DMS79 treated with DMSO at 0.1 percent for 48 hours (cell line): ENCODE measurements around the gene PODNL1.
"Not testable (repeated sequence)": the region's sequence is repeated elsewhere in the genome, so short reads cannot be mapped to it uniquely, and the experiment has no call there.

ENCODE experiments used
- DNase-seq: peaks from one replicate; lab custom pipeline; 2025; lab: John Stamatoyannopoulos, UW

PODNL1 gene

DNA sequence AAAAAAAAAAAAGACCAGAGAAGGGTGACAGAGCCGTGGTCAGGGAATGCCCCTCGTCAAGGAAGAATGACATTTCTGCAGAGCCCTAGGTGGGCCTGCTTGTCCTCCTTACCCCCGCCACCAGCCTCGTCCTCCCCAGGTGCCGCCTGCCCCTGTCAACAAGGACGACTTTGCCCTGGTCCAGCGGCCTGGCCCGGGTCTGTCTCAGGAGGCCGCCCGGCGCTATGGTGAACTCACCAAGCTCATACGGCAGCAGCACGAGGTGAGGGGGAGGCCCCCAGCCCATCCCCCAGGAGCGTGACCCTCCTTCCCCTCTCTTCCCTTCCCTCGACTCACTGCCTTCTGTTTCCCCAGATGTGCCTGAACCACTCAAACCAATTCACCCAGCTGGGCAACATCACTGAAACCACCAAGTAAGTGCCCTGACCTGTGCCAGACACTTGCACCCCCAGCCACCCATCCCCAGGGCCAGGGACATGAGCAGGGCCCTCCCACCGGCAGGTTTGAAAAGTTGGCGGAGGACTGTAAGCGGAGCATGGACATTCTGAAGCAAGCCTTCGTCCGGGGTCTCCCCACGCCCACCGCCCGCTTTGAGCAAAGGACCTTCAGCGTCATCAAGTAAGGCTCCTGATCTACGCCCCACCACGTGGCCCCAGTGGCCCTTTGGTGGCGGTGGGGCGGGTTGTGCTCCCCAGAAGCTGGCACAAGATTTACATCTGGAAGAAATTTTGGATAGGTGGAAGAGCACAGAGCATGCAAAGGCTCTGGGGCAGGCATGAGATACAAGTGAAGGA is 14.8 kb downstream of the PODNL1 start:
- no peak for DNase-seq

DNA sequence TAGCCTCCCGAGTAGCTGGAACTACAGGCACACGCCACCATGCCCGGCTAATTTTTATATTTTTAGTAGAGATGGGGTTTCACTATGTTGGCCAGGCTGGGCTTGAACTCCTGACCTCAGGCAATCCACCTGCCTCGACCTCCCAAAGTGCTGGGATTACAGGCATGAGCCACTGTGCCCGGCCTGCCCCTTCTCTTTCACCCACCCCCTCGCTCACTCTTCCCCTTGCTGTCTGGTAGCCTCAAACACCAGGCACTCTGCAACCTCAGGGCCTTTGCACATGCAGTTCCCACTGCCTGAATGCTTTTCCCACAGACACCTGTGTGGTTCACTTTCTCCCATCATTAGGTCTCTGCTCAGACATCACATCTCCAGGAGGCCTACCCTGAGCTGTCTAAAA is 16.1 kb downstream of the PODNL1 start:
- not testable (repeated sequence) for DNase-seq

DNA sequence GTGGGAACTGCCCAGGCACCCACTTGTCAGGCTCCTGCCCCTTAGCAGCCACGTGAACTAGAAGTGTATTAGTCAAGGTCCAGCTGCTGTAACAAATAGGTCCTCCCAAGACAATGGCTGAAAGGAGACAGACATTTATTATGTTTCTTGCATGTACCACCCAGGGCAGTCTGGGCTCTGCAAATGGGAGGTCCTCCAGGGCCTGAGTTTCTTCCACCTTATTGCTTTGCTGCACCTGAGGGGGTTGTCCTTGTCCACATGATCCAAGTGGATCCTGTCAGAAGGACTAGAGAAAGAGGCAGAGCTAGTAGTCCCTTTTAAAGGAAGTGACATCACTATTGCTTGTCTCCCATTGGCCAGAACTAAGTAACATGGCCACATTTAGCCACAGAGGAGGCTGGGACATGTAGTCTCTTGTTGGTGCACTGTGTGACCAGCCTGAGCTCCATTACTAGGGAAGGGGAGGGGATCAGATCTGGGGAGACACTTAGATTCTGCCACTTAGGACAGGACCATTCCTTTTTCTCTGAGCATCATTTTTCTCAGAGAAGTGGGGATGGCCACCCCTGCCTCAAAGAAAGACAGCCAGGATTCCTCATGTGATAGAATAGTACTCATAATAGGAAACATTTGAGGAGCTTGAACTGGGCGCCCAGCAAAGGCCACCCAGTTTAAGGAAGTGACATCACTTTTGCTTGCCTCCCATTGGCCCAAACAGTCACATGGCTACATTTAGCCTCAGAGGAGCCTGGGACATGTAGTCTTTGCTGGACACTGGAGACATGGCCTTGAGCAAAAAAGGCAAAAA is 17.1 kb downstream of the PODNL1 start:
- DNase-seq: no peak

DNA sequence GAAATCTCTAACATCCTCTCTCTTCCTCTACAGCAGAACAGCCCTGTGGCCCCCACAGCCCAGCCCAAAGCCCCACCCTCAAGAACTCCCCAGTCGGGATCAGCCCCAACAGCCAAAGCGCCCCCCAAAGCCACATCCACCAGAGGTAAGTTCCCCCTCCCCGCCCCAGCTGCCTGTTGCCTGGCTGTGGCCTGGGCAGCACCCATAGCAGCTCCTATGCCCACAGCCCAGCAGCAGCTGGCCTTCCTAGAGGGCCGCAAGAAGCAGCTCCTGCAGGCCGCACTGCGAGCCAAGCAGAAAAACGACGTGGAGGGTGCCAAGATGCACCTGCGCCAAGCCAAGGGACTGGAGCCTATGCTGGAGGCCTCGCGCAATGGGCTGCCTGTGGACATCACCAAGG is 17.7 kb downstream of the PODNL1 start:
- DNase-seq: no peak

DNA sequence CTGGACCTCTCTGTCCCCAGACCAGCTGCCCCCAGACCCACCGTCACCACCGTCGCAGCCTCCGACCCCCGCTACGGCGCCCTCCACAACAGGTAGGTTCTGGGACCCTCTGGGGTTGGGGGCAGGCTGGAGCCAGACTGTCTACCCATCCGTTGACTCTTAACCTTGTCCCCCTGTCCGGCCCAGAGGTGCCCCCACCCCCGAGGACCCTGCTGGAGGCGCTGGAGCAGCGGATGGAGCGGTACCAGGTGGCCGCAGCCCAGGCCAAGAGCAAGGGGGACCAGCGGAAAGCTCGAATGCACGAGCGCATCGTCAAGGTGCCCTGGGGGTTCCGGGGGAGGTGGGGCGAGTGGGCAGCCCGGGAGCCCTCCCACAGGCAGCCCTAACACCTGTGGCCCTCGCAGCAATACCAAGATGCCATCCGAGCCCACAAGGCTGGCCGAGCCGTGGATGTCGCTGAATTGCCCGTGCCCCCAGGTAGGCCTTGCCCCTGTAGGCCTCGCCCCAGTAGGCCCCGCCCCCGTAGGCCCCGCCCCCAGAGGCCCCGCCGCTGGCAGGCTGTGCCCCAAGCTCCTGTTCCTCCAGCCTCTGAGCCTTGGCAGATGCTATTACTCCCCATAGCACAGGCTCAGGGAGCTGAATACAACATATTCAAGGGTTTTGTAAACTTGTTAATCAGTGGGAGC is 19.3 kb downstream of the PODNL1 start:
- no peak for DNase-seq

DNA sequence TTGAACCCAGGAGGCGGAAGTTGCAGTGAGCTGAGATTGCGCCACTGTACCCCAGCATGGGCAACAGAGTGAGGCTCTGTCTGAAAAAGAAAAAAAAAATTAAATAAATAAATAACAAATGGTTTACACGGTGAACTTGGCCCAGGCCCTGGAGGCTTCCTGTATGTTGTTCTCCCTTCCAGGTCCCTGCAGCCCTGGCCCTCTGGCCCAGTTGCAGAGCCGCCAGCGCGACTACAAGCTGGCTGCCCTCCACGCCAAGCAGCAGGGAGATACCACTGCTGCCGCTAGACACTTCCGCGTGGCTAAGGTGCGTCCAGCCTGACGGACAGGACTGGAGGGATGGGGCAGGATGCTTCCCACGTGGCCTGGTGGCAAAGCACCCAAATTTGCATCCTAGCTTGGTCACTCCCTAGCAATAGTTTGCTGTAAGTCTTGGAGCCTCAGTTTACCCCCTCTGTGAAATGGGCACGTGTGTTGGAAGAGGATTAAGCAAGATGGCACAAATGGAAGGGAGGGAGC is 20.3 kb downstream of the PODNL1 start:
- DNase-seq: no peak

DNA sequence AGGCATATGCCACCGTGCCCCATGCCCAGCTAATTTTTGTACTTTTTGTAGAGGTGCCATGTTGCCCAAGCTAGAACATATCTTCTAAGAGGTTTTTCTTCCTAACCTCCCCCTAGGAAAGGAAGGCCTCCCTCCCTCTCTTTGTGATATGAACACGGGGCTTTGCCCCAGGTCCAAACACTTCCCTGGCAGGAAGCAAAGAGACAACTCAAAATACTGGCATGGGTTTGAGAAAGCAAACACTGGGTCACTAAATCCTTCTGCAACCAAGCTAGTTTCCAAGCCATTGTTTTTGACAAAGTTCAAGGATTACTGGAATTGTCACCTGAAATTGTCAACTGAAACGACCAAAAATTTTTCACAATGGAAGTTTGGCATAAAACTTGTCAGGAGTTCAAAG is 23.4 kb downstream of the PODNL1 start:
- DNase-seq: no peak

DNA sequence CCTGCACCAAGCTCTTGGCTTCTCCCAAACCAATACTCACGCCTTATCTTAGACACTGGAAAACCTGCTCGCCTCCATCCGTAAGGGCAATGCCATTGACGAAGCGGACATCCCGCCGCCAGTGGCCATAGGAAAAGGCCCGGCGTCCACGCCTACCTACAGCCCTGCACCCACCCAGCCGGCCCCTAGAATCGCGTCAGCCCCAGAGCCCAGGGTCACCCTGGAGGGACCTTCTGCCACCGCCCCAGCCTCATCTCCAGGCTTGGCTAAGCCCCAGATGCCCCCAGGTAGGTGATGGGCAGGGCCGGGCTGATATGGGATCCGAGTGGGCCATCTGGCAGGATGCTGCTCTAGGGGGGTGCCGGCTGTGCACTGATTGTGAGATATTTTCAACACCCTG is 24.9 kb downstream of the PODNL1 start:
- DNase-seq: no peak

DNA sequence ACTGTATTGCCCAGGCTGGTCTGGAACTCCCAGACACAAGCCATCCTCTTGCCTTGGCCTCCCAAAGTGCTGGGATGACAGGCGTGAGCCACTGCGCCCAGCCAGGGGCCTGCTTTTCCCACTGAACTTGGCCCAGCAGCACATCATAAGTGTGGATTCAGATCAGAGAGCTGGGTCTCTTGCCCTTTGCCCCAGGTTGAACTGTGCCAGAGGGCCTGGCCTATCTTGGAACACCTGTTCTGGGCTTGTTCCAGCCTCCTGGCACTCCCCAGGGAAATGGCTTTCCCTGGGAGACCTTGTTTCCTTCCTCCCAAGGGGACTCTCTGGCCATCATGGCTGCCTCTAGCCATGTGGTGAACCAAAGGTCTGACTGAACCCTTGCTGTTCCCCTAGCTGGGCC is 28.8 kb downstream of the PODNL1 start:
- DNase-seq: no peak

DNA sequence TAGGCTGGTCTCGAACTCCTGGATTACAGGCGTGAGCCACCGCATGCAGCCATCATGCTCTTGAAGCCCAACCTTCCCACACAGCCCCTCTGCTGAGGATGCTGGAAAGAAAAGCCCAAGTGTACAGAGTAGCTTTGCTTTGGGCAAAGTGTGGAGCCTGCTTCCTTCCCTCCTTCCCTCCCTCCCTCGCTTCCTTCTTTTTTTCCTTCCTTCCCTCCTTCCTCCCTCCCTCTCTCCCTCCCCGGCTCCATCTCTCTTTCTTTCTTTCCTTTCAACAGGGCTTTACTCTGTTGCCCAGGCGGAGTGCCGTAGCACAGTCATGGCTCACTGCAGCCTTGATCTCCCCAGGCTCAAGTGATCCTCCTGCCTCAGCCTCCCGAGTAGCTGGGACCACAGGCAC is 29.5 kb downstream of the PODNL1 start:
- DNase-seq: no peak

DNA sequence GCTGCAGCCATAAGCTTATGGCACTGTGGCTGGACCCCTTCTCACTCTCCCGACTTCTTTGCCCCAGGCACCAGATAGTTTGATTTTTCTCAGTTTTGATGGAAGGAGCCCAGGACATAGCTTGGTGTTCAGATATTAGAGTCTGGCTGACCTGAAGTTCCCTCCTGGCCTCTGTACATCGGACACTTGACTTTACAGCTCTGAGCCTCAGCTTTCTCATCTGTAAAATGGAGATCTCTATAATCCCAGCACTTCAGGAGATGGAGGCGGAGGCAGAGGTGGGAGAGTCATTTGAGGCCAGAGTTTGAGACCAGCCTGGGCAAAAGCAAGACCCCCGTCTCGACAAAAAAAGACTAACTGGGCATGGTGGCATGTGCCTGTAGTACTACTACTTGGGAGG is 31.3 kb downstream of the PODNL1 start:
- DNase-seq: no peak

DNA sequence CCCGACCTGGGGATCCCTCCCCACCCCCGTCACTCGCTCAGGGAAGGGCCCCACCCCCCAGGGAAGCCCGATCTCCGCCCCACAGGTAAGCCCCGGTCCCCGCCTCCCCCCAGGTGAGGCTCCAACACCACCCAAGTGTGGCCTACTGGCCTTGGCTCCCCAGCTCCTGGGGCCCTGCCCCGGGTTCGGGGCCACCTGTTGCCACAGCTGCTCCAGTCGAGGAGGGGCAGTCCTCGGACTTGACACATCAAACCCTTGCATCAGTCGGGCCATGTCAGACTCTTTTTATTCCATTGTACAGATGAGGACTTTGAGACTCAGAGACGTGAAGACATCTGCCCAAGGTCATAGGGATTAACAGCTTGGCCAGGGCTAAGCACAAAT is 31.7 kb downstream of the PODNL1 start:
- DNase-seq: no peak

DNA sequence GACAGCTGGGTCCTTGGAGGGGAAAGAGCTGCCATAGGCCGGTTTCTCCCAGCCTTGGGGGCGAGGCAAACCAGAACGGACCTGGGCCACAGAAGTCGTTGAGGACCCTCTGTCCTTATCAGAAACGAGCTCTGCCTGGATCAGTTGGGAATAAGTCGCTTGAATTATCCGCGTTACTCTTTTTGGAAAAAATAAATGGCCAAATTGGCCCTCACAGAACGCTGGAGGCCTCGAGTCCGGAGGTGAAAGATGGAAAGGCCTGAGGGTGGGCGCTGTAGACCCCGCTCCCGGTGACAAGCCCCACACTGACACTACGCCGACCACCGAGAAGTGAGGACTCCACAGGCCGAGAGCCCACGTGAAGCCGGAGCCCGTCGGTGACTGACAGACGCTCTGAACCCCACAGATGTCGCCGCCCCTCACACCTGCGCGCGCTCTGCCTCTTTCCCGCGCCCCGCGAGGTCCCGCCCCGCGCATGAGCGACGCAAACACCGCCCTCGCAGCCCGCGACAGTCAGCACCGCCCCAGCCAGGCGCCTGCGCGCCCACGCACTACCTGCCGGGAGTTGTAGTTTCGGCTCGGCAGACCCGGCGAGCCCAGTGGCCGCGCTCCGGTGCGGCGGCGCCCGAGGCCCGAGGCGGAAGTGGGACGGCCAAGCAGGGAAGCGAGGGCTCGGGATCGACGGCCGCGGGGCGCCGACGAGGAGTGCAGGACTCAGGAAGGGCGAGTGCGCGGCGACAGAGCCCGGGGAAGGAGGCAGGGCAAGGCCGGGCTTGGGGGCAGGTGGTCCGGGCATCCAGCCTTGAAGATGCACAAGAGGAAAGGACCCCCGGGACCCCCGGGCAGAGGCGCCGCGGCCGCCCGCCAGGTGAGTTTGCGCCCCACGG is 32.3 kb downstream of the PODNL1 start, which contains the start of the genes BRME1 and CC2D1A:
BRME1 (minus strand) TSS at position 484 of the 887 bp plus-strand sequence. CDS start 1,225 bp downstream, outside the sequence.
CC2D1A (plus strand) TSS at position 568 of the 887 bp plus-strand sequence; CDS start at position 809, 241 bp downstream.
- DNase-seq: peak; percentile 91

DNA sequence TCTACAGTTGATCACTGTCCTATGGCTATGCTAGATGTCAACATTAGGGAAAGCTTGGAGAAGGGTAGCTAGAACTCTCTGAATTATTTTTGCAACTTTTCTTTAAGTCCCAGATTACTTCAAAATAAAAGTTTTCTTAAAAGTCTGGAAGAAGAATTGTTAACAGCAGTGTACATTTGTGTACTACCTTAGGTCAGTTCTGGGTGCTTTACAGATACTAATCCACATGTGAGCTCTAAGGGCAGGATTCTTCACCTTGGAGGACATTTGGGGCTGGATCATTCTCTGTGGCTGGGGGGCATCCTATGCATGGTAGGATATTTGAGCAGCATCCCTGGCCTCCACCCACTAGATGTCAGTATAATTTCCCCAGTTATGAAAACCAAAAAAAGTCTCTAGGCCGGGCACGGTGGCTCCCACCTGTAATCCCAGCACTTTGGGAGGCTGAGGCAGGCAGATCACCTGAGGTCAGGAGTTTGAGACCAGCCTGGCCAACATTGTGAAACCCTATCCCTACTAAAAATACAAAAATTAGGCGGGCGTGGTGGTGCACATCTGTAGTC is 35.1 kb downstream of the PODNL1 start:
- DNase-seq: no peak

DNA sequence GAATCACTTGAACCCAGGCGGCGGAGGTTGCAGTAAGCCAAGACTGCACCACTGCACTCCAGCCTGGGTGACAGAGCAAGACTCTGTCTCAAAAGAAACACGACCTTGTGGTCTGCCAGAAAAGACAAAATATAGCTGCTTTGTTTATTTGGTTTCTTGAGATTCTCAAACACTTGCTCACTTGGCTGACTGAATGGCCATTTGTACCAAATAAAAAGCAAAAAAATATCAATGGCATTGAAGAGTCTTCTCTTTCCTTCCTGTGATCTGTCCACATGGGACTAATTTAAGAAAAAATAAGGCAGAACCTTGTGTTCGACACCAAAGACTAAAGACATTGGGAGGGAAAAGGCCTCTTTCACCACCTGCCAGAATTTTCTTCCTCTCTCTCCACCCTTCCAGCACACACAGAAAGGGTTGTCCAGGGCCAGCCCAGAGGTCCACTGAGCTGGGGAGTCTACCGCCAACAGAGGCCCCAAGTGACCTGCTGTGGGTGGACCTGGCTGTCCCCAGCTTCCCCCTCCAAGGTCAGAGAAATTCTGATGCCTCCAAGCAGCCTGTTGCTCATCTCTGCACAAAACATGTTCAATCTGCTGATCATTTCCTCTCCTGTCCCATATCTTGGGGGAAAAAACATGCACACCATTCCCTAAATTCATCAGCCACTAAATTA is 38.2 kb downstream of the PODNL1 start:
- DNase-seq: no peak

DNA sequence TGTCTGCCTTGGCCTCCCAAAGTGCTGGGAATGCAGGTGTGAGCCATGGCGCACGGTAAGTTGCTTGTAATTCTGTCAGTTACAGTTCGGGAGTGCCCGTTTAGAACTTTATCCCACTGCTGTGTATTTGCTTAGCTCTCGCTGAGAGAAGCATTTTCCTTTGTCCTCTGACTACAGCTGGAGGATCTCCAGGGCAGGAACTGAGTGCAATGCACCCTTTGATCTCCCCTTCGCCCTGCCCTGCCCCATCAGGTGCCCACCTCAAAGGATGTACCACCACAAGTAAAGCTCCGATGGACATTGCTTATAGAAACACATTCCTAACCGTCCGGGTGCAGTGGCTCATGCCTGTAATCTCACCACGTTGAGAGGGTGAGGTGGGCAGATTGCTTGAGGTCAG is 38.8 kb downstream of the PODNL1 start:
- no peak for DNase-seq

DNA sequence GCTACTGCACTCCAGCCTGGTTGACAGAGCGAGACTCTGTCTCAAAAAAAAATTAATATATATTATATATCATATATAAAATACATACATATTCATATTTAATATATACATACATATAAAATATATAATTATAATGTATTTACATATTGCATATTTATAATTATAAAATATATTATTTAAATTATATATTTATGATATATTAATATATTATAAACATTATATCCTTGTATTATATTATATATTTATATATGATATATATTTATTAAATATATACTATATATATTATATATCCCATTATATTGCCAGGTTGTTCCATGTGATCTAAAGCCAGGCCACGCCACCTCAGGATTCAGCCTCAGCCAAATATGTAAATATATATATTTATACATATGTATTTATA is 42.0 kb downstream of the PODNL1 start:
- DNase-seq: no peak

DNA sequence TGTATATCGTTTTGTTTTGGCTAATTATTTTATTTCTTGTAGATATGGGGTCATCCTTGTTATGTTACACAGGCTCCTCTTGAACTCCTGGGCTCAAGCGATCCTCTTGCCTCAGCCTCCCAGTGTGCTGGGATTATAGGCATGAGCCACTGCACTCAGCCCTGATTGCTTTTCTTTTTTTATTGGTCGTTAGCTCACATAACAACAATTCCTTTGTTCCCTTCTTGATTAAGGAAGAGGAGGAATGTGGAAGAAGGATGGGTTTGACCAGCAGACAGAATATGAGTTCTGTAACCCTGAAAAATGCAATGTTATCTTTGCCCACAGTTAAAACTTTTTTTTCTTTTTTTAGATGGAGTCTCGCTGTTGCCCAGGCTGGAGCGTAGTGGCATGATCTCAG is 43.7 kb downstream of the PODNL1 start:
- no peak for DNase-seq

DNA sequence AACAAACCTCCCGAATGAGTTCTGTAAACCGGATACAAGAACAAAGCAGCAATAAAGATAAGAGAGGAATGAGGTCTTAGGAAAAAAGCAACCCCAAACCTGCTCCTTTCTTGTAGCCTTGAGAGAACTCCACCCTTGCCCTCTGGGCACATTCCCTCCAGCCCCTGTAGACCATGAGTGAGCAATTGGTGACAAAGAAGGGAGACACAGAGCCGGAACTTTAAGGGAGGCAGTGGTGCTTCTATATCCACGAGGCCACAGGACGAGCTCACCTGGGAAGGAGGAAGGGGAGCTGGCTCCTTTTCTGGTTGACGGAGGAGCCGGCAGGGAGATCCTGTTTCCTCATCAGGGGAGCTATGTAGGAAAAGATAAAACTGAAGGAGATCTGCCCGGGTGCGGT is 45.3 kb downstream of the PODNL1 start:
- no peak for DNase-seq

DNA sequence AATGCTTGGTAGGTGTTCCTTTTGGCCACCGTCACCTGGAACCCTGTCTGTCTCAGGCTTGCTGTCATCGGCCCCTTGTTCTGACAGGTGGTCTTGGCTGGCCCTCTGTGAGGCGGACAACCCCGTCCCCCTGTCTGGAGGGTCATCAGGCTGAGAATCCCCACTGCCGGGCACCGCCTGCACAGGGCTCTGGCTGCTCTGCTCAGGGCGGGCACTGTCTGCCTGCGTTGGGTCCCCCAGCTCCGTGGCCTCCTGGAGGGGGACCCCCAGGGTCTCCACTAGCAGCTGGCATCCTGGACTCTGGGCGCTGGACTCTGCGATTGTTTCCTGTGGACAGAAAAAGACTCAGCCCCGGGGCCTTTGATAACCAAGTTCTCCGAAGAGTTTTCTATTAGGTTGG is 48.1 kb downstream of the PODNL1 start:
- no peak for DNase-seq

DNA sequence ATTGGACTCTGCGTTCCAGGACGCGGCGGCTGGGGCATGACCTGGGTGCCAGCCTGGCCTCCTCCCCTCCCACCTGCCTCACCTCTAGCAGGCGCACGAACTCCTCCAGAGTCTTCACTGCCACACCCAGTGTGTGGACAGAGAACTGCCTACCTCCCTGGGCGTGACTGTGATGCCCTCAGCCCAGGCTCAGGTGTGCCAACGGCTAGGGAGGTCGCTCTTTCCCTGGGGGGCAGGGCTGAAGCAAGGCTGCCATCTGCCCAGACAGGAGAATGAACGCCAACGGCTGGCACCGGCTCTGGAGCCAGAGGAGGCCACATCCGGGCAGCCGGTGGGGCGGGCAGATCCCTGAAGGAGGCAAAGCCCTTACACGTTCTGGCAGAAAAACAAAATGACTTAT is 49.9 kb downstream of the PODNL1 start:
- no peak for DNase-seq
